ENCODE data around the gene HOXA5. TPM values are rescaled to one million over a fixed set of nuclear protein-coding genes. Genes with fewer than 3 reads are reported as not detected.

The HOXA5 gene
- total RNA-seq, 1 experiment from 2014 or later, result not detected

GRCh38 chr7:27175626-27176523 is 32.4 kb upstream of the HOXA5 start:
- Histone ChIP-seq H4K5ac (ENCODE audit: insufficient read length, low read depth, low read length) (no peak overlapping the region), H2BK20ac (ENCODE audit: low read depth, low read length, poor library complexity, severe bottlenecking) (no peak overlapping the region), H2BK120ac (ENCODE audit: low read depth, low read length, poor library complexity, severe bottlenecking) (no peak overlapping the region), H3K79me2 (ENCODE audit: insufficient read depth, low read length) (no peaks in the 10 kb centered on the region), H3K23me2 (ENCODE audit: insufficient read length, low read depth, low read length, poor library complexity, severe bottlenecking) (no peaks in the 10 kb centered on the region), H3T11ph (ENCODE audit: low read length) (no peak overlapping the region), H3K9ac (ENCODE audit: extremely low read depth, insufficient read length, low read length) (no peak overlapping the region), H3K4me1 (ENCODE audit: insufficient read depth, low read length) (no peaks in the 10 kb centered on the region), H4K20me1 (ENCODE audit: control insufficient read depth, insufficient read depth, insufficient read length) (no peaks in the 10 kb centered on the region), H3K4ac (ENCODE audit: low read depth, low read length) (no peak overlapping the region), H2AK5ac (ENCODE audit: insufficient read length, low read length) (no peak overlapping the region), H3K18ac (ENCODE audit: insufficient read length, low read depth, low read length) (no peak overlapping the region), H3K27me3 (ENCODE audit: insufficient read depth, low read length) (peaks cover 99% of the 10 kb centered on the region), H3K14ac (ENCODE audit: insufficient read depth, low read length) (no peak overlapping the region), H3K27ac (ENCODE audit: insufficient read length, low read depth, low read length) (no peak overlapping the region), H4K91ac (ENCODE audit: insufficient read length, low read depth, low read length) (no peak overlapping the region), H2BK12ac (ENCODE audit: insufficient read length, low read depth, low read length) (no peak overlapping the region), H3K4me2 (ENCODE audit: insufficient read depth, insufficient read length, low read length) (no peak overlapping the region), H2BK5ac (ENCODE audit: insufficient read length, low read length) (no peak overlapping the region), H2BK15ac (ENCODE audit: low read depth, low read length) (no peak overlapping the region; the same call in 1 of the 2 replicates), H2AFZ (ENCODE audit: low read length) (no peak overlapping the region), H4K8ac (replicated peaks; ENCODE audit: insufficient read length, low read depth, low read length) (no peak overlapping the region), H3K56ac (ENCODE audit: insufficient read length, low read depth, low read length) (no peak overlapping the region), H3K23ac (ENCODE audit: insufficient read length, low read depth, low read length) (no peak overlapping the region), H3K79me1 (ENCODE audit: insufficient read depth, low read depth, low read length, poor library complexity, severe bottlenecking) (no peaks in the 10 kb centered on the region), H3K9me3 (ENCODE audit: control insufficient read depth, low read depth, low read length) (no peaks in the 10 kb centered on the region)
- no peak for TF ChIP-seq CTCF (conservative IDR thresholded peaks at IDR 0.05)
- Mint-ChIP-seq H3K36me3 (ENCODE audit: insufficient read depth in 1 of 3, low read depth in 3 of 3) (no peaks in the 10 kb centered on the region; a peak in 2 of 7 replicates), H3K27ac (no peak overlapping the region), H3K9me3 (peaks cover 6 to 23% of the 10 kb centered on the region in 2 experiments; a peak in 4 of 5 replicates), H3K4me1 (peaks cover 3 to 9% of the 10 kb centered on the region in 2 experiments), H3K27me3 (ENCODE audit: low read depth) (peaks cover 98% of the 10 kb centered on the region), H3K4me3 (no peak overlapping the region)
- peak; percentile 55 for DNase-seq
- WGBS (ENCODE audit: extremely low coverage, insufficient read length, low lambda C conversion rate), result no CpG with 5 or more reads among the region's 40 CpGs

Measured in H9 (cell line).